ENCODE measurements around the gene MECR. TPM values are rescaled to one million over a fixed set of nuclear protein-coding genes. Genes with fewer than 3 reads are reported as not detected.

The MECR gene
- total RNA-seq, 5 donors from 2014 or later (not counting 1 experiment from before 2014, with no cell fraction given), result 9.5 to 17.8 (median 17.3) TPM

DNA sequence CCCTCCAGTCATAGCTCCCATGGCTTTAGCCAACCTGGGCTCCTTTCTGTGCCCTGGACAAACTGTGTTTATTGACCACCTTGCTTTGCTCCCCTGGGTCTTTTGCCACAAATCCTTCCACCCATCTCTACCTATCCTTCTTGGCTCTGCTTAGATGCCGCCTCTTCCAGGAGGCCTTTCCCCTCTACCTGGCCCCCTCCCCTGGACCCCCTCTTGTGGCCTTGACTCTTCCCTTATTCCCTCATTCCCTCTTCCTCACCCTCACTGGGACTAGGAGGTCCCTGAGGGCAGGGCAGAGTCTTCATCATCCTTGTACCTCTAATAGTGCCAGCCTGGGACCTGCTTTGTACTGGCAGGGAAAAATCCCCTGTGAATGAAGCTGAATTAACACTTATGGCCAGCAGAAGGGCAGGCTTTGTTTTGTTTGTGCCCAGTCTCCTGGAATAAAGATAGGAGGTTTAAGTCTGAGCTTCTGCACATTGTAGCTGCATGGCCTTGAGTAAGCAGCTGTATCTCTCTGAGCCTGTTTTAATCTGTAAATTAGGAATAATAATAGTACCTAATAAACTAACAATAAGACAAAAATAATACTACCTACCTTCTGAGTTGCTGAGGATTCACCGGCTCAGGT lies 19.3 kb upstream of the MECR start:
- Histone ChIP-seq H3K36me3 (ENCODE audit: control insufficient read depth in 2 of 2, extremely low read depth in 1 of 2, insufficient read depth in 1 of 2, low read length in 1 of 2) (no peaks in the 10 kb centered on the region), H3K27me3 (replicated peaks in 1 of 2; ENCODE audit: control insufficient read depth in 2 of 2, extremely low read depth in 1 of 2, insufficient read depth in 2 of 2, low read length in 1 of 2) (peaks cover 0 to 50% of the 10 kb centered on the region in 2 experiments), H3K27ac (ENCODE audit: low read length) (no peak overlapping the region), H3K9me3 (no peaks in the 10 kb centered on the region), H3K4me3 (ENCODE audit: control insufficient read depth in 1 of 2, extremely low read depth in 1 of 2, low read length in 1 of 2) (no peak overlapping the region), H3K4me1 (ENCODE audit: control insufficient read depth in 1 of 2, extremely low read depth in 1 of 2, insufficient read depth in 2 of 2, low read length in 2 of 2) (no peaks in the 10 kb centered on the region)
- Mint-ChIP-seq H3K9me3 (no peaks in the 10 kb centered on the region), H3K4me1 (no peaks in the 10 kb centered on the region), H3K27ac (no peak overlapping the region), H3K4me3 (no peak overlapping the region), H3K27me3 (peaks cover 21 to 29% of the 10 kb centered on the region in 2 donors), H3K36me3 (no peaks in the 10 kb centered on the region)
- WGBS (ENCODE audit: insufficient coverage), result 89% methylated on average over 1 of the region's 2 CpGs
- CTCF ChIA-PET, result no interaction called here
- POLR2A ChIA-PET, result no interaction called here
- no peak for DNase-seq
- no peak for ATAC-seq (replicated peaks in 1 of 4)

DNA sequence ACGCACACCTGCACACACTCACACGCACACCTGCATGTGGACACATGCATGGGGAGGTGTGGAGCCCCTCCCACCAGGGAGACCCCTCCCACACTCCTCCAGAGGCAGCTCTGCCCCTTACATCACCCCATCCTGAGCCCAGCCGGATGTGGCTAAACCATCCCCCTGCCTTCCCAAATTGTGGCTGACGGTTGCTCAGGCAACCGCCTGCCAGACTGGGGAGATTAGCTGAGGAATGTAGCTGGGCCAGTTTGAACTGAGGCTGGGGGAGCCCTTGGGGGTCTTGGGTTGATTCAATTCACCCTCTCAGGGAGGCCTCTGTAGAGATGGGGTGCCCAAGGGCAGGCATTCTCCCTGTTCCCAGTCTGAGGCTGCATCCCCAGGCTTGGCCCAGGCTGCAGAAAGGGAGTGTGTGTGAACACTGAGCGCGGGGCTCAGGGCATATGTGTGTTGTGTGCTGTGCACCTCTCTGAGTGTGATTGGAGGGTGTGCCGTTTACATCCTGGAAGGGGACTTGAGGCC lies 18.5 kb upstream of the MECR start:
- H3K27me3 Mint-ChIP-seq, result peaks cover 21 to 29% of the 10 kb centered on the region in 2 donors
- ChIA-PET CTCF (no interaction called here), POLR2A (no interaction called here)
- peaks cover 0 to 49% of the 10 kb centered on the region in 2 experiments for H3K27me3 ChIP-seq (replicated peaks in 1 of 2; ENCODE audit: control insufficient read depth in 2 of 2, extremely low read depth in 1 of 2, insufficient read depth in 2 of 2, low read length in 1 of 2)
- DNase-seq (no peak), ATAC-seq (replicated peaks in 1 of 4) (no peak)
- no peaks in the 10 kb centered on the region for H3K36me3 Mint-ChIP-seq
- H3K36me3 ChIP-seq (ENCODE audit: control insufficient read depth in 2 of 2, extremely low read depth in 1 of 2, insufficient read depth in 1 of 2, low read length in 1 of 2), result no peaks in the 10 kb centered on the region
- no peaks in the 10 kb centered on the region for H3K4me1 Mint-ChIP-seq
- no peaks in the 10 kb centered on the region for H3K9me3 Mint-ChIP-seq
- no peak overlapping the region for H3K27ac Mint-ChIP-seq
- no peak overlapping the region for H3K4me3 Mint-ChIP-seq
- no peaks in the 10 kb centered on the region for H3K4me1 ChIP-seq (ENCODE audit: control insufficient read depth in 1 of 2, extremely low read depth in 1 of 2, insufficient read depth in 2 of 2, low read length in 2 of 2)
- 86% methylated on average over 1 of the region's 8 CpGs for WGBS (ENCODE audit: insufficient coverage)
- no peaks in the 10 kb centered on the region for H3K9me3 ChIP-seq
- H3K27ac ChIP-seq (ENCODE audit: low read length), result no peak overlapping the region
- no peak overlapping the region for H3K4me3 ChIP-seq (ENCODE audit: control insufficient read depth in 1 of 2, extremely low read depth in 1 of 2, low read length in 1 of 2)

DNA sequence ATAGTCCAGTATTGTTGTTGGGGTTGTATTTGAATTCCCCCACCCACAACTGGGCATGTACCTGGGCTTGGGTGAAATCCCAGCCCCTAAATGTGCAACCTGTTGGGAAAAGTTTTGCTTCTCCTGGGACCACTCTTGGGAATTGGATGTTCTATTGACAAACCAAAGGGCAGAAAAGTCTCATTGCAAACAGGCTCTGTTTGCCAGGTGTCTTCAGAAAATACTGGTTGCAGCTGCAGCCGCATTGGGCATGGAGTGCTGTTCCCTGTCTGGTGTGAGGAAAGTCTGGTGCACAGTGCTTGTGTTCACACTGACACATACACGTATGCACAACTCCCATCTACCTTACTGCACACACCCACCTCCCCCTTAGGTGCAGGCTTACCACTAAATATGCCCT lies 17.7 kb upstream of the MECR start:
- Mint-ChIP-seq H3K27me3 (peaks cover 21 to 29% of the 10 kb centered on the region in 2 donors), H3K27ac (no peak overlapping the region), H3K9me3 (no peaks in the 10 kb centered on the region), H3K4me3 (no peak overlapping the region), H3K4me1 (no peaks in the 10 kb centered on the region), H3K36me3 (no peaks in the 10 kb centered on the region)
- CTCF ChIA-PET, result no interaction called here
- H3K36me3 ChIP-seq (ENCODE audit: control insufficient read depth in 2 of 2, extremely low read depth in 1 of 2, insufficient read depth in 1 of 2, low read length in 1 of 2), result no peaks in the 10 kb centered on the region
- POLR2A ChIA-PET, result interaction anchor here in 1 of 2 donors (0.5 kb wide), 1 partner anchor 26 kb away, joined by 10 read pairs; no protein-coding TSS in a partner anchor
- H3K9me3 ChIP-seq, result no peaks in the 10 kb centered on the region
- WGBS (ENCODE audit: insufficient coverage), result 17% methylated on average over 1 of the region's 2 CpGs
- H3K4me3 ChIP-seq (ENCODE audit: control insufficient read depth in 1 of 2, extremely low read depth in 1 of 2, low read length in 1 of 2), result no peak overlapping the region
- H3K27ac ChIP-seq (ENCODE audit: low read length), result no peak overlapping the region
- no peaks in the 10 kb centered on the region for H3K4me1 ChIP-seq (ENCODE audit: control insufficient read depth in 1 of 2, extremely low read depth in 1 of 2, insufficient read depth in 2 of 2, low read length in 2 of 2)
- DNase-seq (no peak), ATAC-seq (replicated peaks in 1 of 4) (no peak)
- H3K27me3 ChIP-seq (replicated peaks in 1 of 2; ENCODE audit: control insufficient read depth in 2 of 2, extremely low read depth in 1 of 2, insufficient read depth in 2 of 2, low read length in 1 of 2), result peaks cover 0 to 55% of the 10 kb centered on the region in 2 experiments

DNA sequence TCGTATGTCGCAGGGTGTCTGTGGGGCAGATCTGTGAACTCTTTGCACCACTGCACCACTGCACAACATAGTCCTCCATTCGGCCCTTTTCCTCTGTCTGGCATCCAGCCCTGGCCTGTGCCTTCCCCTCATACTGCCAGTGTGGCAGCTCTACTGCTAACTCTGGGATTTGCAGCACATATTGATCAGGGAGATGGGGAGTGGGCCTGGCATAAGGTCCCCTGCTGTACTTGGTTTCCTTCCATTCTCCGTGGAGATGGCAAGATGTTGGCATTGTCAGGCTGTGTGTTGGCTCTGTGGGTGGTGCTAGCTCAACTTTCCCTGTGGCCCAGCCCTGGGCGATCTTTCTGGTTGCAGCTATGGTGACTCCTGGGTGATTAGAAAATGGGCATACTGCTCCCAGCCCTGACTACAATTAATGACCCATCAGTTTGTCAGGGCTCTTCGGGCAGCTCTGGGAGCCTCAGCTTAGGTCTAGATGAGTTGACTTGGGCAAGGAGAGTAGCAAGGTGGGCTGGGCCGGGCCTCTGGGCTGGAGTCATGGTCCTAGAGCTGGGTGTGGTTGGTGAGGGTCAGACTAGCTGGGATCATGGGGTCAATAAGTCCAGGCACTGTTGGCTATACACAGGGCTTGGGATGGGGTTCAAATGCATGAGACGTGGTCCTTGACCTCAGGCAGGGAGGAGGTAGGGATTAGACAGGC lies 17.0 kb upstream of the MECR start:
- no peak for ATAC-seq (replicated peaks in 1 of 4)
- no peak for DNase-seq
- no peak overlapping the region for H3K4me3 ChIP-seq (ENCODE audit: control insufficient read depth in 1 of 2, extremely low read depth in 1 of 2, low read length in 1 of 2)
- Mint-ChIP-seq H3K9me3 (no peaks in the 10 kb centered on the region), H3K4me3 (no peak overlapping the region), H3K36me3 (no peaks in the 10 kb centered on the region), H3K4me1 (no peaks in the 10 kb centered on the region), H3K27ac (no peak overlapping the region), H3K27me3 (peaks cover 21 to 29% of the 10 kb centered on the region in 2 donors)
- CTCF ChIA-PET, result no interaction called here
- H3K36me3 ChIP-seq (ENCODE audit: control insufficient read depth in 2 of 2, extremely low read depth in 1 of 2, insufficient read depth in 1 of 2, low read length in 1 of 2), result no peaks in the 10 kb centered on the region
- POLR2A ChIA-PET, result interaction anchor here in 1 of 2 donors (0.5 kb wide), 1 partner anchor 25 kb away, joined by 10 read pairs; no protein-coding TSS in a partner anchor
- H3K27me3 ChIP-seq (replicated peaks in 1 of 2; ENCODE audit: control insufficient read depth in 2 of 2, extremely low read depth in 1 of 2, insufficient read depth in 2 of 2, low read length in 1 of 2), result peaks cover 0 to 58% of the 10 kb centered on the region in 2 experiments
- H3K9me3 ChIP-seq, result no peaks in the 10 kb centered on the region
- no peak overlapping the region for H3K27ac ChIP-seq (ENCODE audit: low read length)
- WGBS (ENCODE audit: insufficient coverage), result 82% methylated on average over 7 of the region's 8 CpGs
- no peaks in the 10 kb centered on the region for H3K4me1 ChIP-seq (ENCODE audit: control insufficient read depth in 1 of 2, extremely low read depth in 1 of 2, insufficient read depth in 2 of 2, low read length in 2 of 2)

DNA sequence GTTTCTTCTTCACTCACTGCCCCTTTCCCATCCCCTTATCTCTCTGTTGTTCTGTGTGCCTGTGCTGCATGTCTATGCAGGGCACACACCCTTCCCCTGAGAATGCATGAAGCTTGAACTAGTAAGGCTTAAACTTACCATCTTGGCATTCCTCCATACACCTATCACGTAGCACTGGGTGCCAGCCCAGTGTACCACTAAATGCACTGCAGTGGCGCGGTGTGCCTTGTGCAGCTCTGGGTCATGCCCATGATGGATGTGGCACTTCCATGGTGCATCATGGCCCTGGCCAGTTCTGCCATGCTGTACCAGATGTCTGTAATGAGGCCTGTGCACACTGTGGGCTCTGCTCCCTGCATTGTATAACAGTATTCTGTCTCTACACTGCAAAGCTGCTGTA lies 16.3 kb upstream of the MECR start:
- Histone ChIP-seq H3K9me3 (no peaks in the 10 kb centered on the region), H3K36me3 (ENCODE audit: control insufficient read depth in 2 of 2, extremely low read depth in 1 of 2, insufficient read depth in 1 of 2, low read length in 1 of 2) (no peaks in the 10 kb centered on the region), H3K4me3 (ENCODE audit: control insufficient read depth in 1 of 2, extremely low read depth in 1 of 2, low read length in 1 of 2) (no peak overlapping the region), H3K27ac (ENCODE audit: low read length) (no peak overlapping the region), H3K4me1 (ENCODE audit: control insufficient read depth in 1 of 2, extremely low read depth in 1 of 2, insufficient read depth in 2 of 2, low read length in 2 of 2) (no peaks in the 10 kb centered on the region), H3K27me3 (replicated peaks in 1 of 2; ENCODE audit: control insufficient read depth in 2 of 2, extremely low read depth in 1 of 2, insufficient read depth in 2 of 2, low read length in 1 of 2) (peaks cover 0 to 64% of the 10 kb centered on the region in 2 experiments)
- H3K27me3 Mint-ChIP-seq, result peaks cover 21 to 30% of the 10 kb centered on the region in 2 donors
- no peak for DNase-seq
- CTCF ChIA-PET, result no interaction called here
- H3K36me3 Mint-ChIP-seq, result no peaks in the 10 kb centered on the region
- no peaks in the 10 kb centered on the region for H3K4me1 Mint-ChIP-seq
- no peaks in the 10 kb centered on the region for H3K9me3 Mint-ChIP-seq
- POLR2A ChIA-PET, result no interaction called here
- H3K27ac Mint-ChIP-seq, result no peak overlapping the region
- 89% methylated on average over 3 of the region's 3 CpGs for WGBS (ENCODE audit: insufficient coverage)
- no peak overlapping the region for H3K4me3 Mint-ChIP-seq
- no peak for ATAC-seq (replicated peaks in 1 of 4)

DNA sequence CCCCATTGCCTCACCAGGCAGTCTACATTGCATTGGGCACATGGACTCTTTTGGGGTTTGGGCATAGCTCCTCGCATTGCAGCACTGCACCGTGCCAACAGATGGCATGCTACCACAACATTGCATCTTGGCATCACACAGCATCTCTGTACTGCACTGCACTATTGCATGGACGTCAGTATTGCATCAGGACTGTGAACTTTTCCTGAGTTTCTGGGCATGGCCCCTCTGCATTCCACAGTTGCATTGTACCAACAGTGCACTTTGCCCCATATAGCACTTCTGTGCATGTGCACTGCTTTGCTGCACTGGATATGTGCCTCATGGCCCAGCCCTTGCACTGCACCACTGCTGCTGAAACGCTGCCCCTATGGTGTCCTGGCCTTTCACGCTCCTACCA lies 15.1 kb upstream of the MECR start:
- WGBS (ENCODE audit: insufficient coverage), result 57% methylated on average over 5 of the region's 5 CpGs
- no peak overlapping the region for H3K4me3 ChIP-seq (ENCODE audit: control insufficient read depth in 1 of 2, extremely low read depth in 1 of 2, low read length in 1 of 2)
- H3K4me1 Mint-ChIP-seq, result no peaks in the 10 kb centered on the region
- peaks cover 0 to 61% of the 10 kb centered on the region in 2 experiments for H3K27me3 ChIP-seq (replicated peaks in 1 of 2; ENCODE audit: control insufficient read depth in 2 of 2, extremely low read depth in 1 of 2, insufficient read depth in 2 of 2, low read length in 1 of 2)
- peaks cover 29 to 40% of the 10 kb centered on the region in 2 donors for H3K27me3 Mint-ChIP-seq
- no peak for DNase-seq
- no peak overlapping the region for H3K27ac Mint-ChIP-seq
- POLR2A ChIA-PET, result no interaction called here
- CTCF ChIA-PET, result no interaction called here
- no peaks in the 10 kb centered on the region for H3K4me1 ChIP-seq (ENCODE audit: control insufficient read depth in 1 of 2, extremely low read depth in 1 of 2, insufficient read depth in 2 of 2, low read length in 2 of 2)
- H3K27ac ChIP-seq (ENCODE audit: low read length), result no peak overlapping the region
- H3K9me3 Mint-ChIP-seq, result no peaks in the 10 kb centered on the region
- H3K9me3 ChIP-seq, result no peaks in the 10 kb centered on the region
- H3K36me3 Mint-ChIP-seq, result no peaks in the 10 kb centered on the region
- no peak overlapping the region for H3K4me3 Mint-ChIP-seq
- peak in 1 of 4 experiments; percentile 43 for ATAC-seq (replicated peaks in 1 of 4)
- no peaks in the 10 kb centered on the region for H3K36me3 ChIP-seq (ENCODE audit: control insufficient read depth in 2 of 2, extremely low read depth in 1 of 2, insufficient read depth in 1 of 2, low read length in 1 of 2)

Measured in T-cell (primary cell).